LHCN-M2 (cell line): ENCODE data around the gene SMIM21. TPM values are rescaled to one million over a fixed set of nuclear protein-coding genes. Genes with fewer than 3 reads are reported as not detected.

Experiments
- DNase-seq: peaks from one replicate; pipeline ENCODE4 v3.0.0-alpha.2; 2012; ENCODE audit warnings: low read depth
- polyA plus RNA-seq: library from polyadenylated mRNA; unstranded; fragments of >200 nt; gene quantifications from one replicate; pipeline ENCODE4 v1.2.1, GENCODE V29; 2012; ENCODE audit warnings: missing spikeins
- total RNA-seq: library from RNA; depleted of rRNA; stranded (reverse); fragments of >200 nt; gene quantifications from 2 replicates; pipeline ENCODE4 v1.2.3, GENCODE V29; 2014; rRNA removed

Gene SMIM21
- not detected in 2 replicates for total RNA-seq
- polyA plus RNA-seq = not detected

DNA sequence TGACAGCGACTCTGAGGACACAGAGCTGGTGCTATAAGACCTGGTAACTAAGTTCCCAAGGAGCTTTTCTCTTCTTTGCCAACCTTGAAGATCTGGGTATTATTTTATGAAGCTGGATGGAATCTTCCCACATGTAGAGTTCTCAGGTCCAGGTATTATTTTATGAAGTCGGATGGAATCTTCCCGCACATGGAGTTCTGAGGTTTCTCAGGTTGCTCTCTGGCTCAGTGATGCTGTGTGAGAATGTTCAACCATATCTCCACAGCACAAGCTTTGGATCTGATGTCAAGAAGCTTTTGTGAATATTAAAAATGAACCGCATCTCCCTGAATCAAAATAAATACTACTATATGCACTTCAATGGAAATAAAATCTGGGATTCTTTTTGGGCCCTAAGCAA is at the start of gene SMIM21:
Gene SMIM21 (minus strand): TSS at position 101 of the 400 bp plus-strand sequence. CDS start 140 bp downstream, outside the sequence.
- DNase-seq = no peak

DNA sequence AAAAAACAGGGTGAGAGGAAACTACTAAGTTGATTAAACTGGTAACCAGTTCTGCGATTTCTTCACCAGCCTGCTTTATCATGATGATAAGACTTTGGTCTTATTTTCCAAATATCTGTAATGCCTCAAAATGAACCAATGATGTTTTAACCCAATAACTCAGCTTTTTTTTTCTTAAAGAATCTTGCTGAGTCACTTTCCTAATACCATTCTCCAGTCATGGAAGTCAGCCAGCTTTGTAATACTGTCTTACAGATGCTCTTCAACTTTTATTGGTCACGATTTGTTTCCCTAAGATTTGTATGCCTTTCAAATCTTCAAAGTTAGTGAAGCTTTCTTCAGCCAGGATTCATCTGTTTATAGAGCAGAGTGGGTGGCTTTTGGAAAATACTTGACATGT is 47.7 kb upstream of the SMIM21 start:
- DNase-seq = peak; percentile 86

- DNase-seq = no peak
Observed at GRCh38 chr18:75474332-75474731, 46.8 kb upstream of the SMIM21 start.

- DNase-seq = peak; percentile 81
Observed at GRCh38 chr18:75473316-75473715, 45.8 kb upstream of the SMIM21 start.

DNA sequence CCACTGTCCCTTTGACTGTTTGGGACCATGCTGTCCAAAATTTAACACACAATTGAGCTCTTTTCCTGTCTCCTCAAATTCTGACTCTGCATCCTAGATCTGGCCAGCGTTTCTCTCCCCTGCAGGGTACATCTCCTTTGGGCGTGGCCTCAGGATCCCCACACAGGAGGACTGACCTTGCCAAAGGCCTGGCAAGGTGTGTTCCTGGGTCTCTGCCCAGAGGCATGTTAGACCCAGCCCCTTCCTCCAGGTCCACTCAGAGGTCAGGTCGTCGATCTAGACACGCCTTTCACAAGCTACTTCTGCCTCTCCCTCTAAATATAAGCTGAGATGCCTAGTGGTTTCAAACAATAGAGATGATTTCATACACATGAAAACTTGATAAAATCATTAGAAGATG is 45.4 kb upstream of the SMIM21 start:
- DNase-seq = no peak

DNA sequence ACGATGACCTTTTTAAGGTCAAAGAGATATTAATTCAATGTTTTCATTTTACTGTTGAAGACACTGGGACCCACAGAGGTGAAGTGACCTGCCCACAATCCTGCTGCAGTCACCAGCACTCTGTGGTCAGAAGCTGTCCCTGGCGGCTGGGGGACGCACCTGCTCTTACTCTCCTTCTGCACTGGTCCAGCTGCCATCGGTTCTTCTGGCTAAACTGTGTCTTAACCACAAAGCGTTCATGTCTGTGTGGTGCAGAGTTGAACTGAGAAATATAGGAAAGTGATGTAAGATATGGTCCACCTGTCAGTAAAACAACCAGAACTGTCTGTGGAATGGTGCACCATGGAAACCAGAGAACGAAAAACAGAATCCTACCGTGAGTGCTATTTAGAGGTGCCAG is 44.9 kb upstream of the SMIM21 start:
- peak; percentile 31 for DNase-seq

DNA sequence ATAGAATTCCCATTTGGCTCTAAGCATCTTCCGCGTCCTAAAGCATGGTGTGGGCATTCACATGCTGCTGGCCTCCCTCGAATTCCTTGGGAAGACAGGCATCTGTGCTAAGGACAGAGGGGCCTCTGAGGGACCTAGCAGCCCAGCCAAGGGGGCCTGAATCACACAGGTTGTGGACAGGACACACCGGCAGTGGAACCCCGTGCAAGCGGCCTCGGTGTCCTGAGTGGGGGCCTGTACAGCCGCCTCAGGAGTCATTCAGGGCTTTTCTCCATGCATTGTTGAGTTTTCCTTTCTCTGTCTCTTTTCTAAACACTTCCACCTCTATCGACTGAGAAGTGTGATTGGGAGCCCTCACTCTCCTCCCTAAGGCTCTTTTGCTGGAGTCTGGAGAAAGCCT is 44.3 kb upstream of the SMIM21 start:
- no peak for DNase-seq

GRCh38 chr18:75467851-75468250 is 40.3 kb upstream of the SMIM21 start:
- no peak for DNase-seq

- no peak for DNase-seq
Observed at GRCh38 chr18:75467281-75467795, 39.8 kb upstream of the SMIM21 start.

- no peak for DNase-seq
Observed at GRCh38 chr18:75464356-75464755, 36.9 kb upstream of the SMIM21 start.

GRCh38 chr18:75462178-75462832 is 34.8 kb upstream of the SMIM21 start:
- DNase-seq = no peak

DNA sequence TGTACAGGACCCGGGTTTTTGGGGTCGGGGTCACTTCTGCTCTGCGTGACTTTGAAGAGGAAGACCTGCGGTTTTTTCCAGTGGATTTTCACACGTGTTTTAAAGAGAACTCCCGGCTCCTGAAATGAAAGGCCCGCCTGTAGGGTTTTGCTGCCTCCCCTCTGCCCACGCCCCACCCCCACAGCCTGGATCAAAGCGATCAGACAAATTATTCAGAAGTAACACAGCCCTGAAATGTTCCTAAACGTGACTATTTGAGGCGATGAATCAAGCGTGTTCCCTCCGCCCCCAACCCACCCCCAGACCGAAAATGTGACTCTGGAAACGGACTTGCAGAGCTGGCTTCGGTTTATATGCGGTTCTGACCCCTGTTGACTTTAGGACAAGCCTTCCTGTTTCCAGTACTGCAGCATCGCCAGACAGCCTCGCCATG is 28.7 kb upstream of the SMIM21 start:
- DNase-seq = no peak

- DNase-seq = no peak
Observed at GRCh38 chr18:75455249-75456198, 28.0 kb upstream of the SMIM21 start.

DNA sequence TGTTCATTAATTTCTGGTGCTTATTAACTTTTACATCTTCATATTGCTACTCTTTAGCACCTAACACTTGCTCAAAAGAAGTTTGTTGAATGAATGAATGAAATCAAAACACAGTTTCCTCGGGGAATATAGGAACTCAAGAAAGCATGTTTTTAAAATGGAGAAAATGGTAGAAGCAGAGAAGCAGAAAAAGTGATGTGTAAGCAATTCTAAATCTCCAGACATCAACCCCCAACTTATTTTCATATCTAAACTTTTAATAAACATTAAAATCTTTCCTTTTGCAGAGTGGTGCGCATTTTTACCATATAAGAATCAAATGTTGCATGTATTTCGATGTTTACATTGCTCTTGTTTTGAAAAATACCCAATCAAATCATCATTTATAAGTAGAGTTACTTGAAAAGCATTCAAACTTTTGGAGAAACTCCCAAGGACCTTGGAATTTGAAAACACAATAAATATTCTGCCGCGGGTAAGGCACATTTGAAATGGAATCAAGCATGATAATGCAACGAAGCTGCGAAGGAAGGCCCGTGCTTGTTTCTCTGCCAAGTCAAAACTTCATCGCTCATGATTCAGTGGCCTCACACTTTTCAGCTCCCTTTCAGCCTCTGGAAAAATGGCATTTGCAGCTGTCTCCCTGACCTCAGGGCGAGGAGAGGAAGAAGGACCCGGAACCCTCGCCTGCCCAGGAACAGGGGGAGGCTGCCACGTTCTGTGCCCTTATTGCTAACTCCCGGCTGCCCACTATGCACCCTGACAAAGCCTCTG is 26.7 kb upstream of the SMIM21 start:
- peak; percentile 71 for DNase-seq

DNA sequence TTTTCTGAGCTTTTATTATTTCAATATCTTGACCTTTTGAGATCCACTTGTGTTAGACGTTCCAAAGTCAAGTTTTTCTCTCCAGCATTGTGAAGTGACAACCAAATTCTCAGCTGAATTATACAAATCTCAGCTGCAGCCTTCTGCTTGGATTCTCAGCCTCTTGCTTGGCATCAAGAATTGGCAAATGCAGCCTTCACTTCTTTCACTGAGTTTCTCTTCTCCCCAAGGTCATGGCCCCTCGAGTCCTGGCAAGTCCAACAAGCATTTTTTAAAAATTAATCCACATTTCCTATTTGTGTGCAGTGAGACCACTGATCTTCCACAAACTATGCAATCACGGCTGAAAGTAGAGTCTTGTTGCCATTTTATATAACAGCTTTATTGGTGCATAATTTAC is 23.4 kb upstream of the SMIM21 start:
- DNase-seq = no peak

- DNase-seq = peak; percentile 49
Observed at GRCh38 chr18:75441896-75442295, 14.4 kb upstream of the SMIM21 start.

DNA sequence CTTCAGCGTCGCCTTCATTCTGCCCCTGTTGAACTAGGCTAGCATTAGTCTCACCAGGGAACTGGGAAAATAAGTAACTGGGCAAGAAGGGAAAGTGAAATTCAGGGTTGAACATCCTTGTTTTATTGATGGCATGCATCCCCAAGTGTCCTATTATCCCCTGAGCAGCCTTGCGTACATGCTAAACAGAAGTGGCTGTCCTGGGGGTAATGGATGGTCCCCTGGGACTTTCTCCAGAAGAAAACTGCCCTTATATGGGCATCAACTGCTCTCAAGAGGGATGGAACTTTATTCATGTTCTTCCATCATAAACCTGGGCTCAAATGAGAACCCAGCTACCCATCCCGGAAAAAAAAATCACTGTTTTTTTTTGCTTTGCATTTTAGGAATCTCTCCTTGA is 11.8 kb upstream of the SMIM21 start:
- DNase-seq = no peak

- DNase-seq = peak; percentile 38
Observed at GRCh38 chr18:75438891-75439290, 11.4 kb upstream of the SMIM21 start.

DNA sequence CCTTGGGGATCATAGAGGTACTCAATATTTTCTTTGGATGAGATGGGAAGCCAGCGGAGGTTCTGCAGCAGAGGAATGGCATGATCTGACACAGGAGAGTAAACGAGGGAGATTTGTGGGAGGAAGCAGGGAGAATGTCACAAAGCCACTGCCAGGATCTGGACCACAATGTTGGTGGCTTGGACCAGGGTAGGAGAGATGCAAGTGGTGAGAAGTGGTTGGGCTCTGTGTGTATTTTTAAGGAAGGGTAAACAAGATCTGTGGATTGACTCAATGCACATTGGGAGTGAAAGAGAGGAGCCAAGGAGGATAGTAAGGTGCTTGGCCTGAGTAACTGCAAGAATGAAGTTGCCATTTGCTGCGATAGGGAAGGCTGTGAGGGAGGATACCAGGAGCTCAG is 10.5 kb upstream of the SMIM21 start:
- no peak for DNase-seq

DNA sequence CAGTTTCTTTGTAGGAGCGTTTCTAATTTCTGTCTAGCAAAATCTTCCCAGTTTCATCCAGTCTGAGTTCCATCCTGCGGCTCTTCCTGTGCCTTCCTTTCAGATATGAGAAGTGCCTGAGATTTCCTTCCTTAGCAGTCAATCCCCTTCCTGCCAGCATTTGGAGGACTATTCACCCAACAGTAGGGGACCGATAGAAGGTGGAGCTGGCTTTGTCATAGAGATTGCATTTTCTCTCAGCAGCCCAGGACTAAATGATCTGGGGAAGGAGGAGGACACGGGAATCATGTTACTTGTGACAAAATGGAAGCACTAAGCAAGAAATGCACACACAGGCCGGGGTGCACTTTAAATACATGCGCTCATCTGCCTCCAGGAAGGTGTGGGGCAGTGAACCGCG is 5.6 kb upstream of the SMIM21 start:
- DNase-seq = no peak

DNA sequence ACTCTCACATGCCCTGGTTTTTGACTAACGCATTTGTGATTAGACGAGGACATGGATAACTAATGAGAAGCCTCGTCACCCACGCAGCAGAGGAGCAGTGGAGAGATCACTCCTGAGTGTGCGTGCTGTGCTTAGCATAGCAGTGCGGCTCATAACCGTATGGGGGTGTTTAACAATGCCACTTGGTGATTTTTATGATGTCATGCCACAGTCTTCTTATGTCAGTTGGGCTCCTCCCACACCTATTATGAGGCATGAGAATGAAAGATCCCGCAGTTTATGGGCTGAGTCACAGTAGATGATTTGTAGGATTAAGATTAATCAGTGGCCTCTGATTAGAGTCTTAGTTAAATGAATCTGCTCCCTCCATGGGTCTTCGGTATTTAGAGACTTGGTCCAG is 2.5 kb upstream of the SMIM21 start:
- no peak for DNase-seq

GRCh38 chr18:75428490-75428889 is 987 bp upstream of the SMIM21 start:
- no peak for DNase-seq
